HCT116 (cell line): ENCODE data around the gene HDAC8. TPM values are rescaled to one million over a fixed set of nuclear protein-coding genes. Genes with fewer than 3 reads are reported as not detected.

Experiments used
- ATAC-seq: fragments of 200-7000 bp; cut with Tn5 transposase; 2 replicates; pipeline ENCODE4 v1.9.1; 2020; ENCODE audit warnings: mild to moderate bottlenecking, moderate library complexity
- BruUV-seq: library from RNA; stranded (reverse); fragments of 400-500 nt; replicated peaks from 2 replicates; lab custom pipeline; 2021; lab: Mats Ljungman, UMichigan
- CTCF ChIA-PET: fragments of 300-600 bp; sonication (Branson Sonifier 250); formaldehyde crosslinking; loops from one replicate; lab custom pipeline; 2021; ENCODE audit warnings: antibody characterized with exemption; lab: Charles Lee
- POLR2A ChIA-PET: fragments of 300-600, 350-600 bp; sonication (Branson Sonifier 250); formaldehyde crosslinking; loops from one replicate; lab custom pipeline; 2021; ENCODE audit warnings: antibody characterized with exemption; lab: Charles Lee
- RAD21 ChIA-PET, 2 experiments: fragments of 300-600 bp; sonication (Branson Sonifier 250); formaldehyde crosslinking; loops; one replicate each; lab custom pipeline; 2023; ENCODE audit warnings: low total read pairs in 2 of 2; ENCODE audit not compliant: uncharacterized antibody in 2 of 2, unreplicated experiment in 2 of 2, low non-redundant PET in 1 of 2; lab: Charles Lee
- DNase-seq: peaks from one replicate; pipeline ENCODE4 v3.0.0-alpha.2; 2010; ENCODE audit warnings: low read depth, low spot score
- H2AFZ ChIP-seq: fragments of 200-600 bp; shearing (Covaris generic), sonication (generic); 2 replicates; pipeline ENCODE4 v1.6.1; 2017; ENCODE audit warnings: low read depth, mixed run types, mixed read lengths, antibody characterized with exemption, low read length; ENCODE audit not compliant: poor library complexity, severe bottlenecking
- H3K27ac ChIP-seq: 2 replicates; pipeline ENCODE4 v1.5.1; 2012; ENCODE audit warnings: low read depth, low read length
- H3K27me3 ChIP-seq: fragments of 200-600 bp; sonication (generic); 2 replicates; pipeline ENCODE4 v1.6.1; 2016; ENCODE audit warnings: mixed run types, low read length, mixed read lengths; ENCODE audit not compliant: insufficient read depth
- H3K36me3 ChIP-seq, 2 experiments: fragments of 200-500 bp in 1 of 2; fragments of 200-600 bp in 1 of 2; sonication (Bioruptor generic) in 1 of 2; sonication (generic) in 1 of 2; 2 replicates each; pipeline versions ENCODE4 v1.5.1 to v1.6.1; 2014 to 2016; ENCODE audit warnings: low read length in 2 of 2, inconsistent platforms in 1 of 2, mixed read lengths in 1 of 2, mixed run types in 1 of 2; ENCODE audit not compliant: insufficient read depth in 2 of 2, control insufficient read depth in 1 of 2
- H3K4me1 ChIP-seq, 2 experiments: fragments of 200-600 bp in 1 of 2; sonication (generic) in 1 of 2; 2 replicates each; pipeline versions ENCODE4 v1.5.1 to v1.6.1; 2012 to 2017; ENCODE audit warnings: low read length in 2 of 2, inconsistent platforms in 1 of 2, mild to moderate bottlenecking in 1 of 2, mixed read lengths in 1 of 2, mixed run types in 1 of 2, moderate library complexity in 1 of 2; ENCODE audit not compliant: insufficient read depth in 2 of 2, control insufficient read depth in 1 of 2
- H3K4me2 ChIP-seq: fragments of 200-600 bp; sonication (generic); 2 replicates; pipeline ENCODE4 v1.6.1; 2017; ENCODE audit warnings: mixed run types, low read length, mixed read lengths
- H3K4me3 ChIP-seq, 2 experiments: fragments of 200-600 bp in 1 of 2; sonication (generic) in 1 of 2; replicated peaks in 1 of 2; 2 replicates each; pipeline ENCODE4 v1.5.1; 2011 to 2016; ENCODE audit warnings: low read length in 2 of 2, control low read depth in 1 of 2, low read depth in 1 of 2, mild to moderate bottlenecking in 1 of 2, mixed read lengths in 1 of 2, mixed run types in 1 of 2
- H3K79me2 ChIP-seq: fragments of 200-600 bp; sonication (generic); 2 replicates; pipeline ENCODE4 v1.6.1; 2017; ENCODE audit warnings: mild to moderate bottlenecking, mixed run types, low read length, moderate library complexity, mixed read lengths; ENCODE audit not compliant: insufficient read depth
- H3K9ac ChIP-seq: fragments of 200-600 bp; sonication (generic); 2 replicates; pipeline ENCODE4 v1.6.1; 2016; ENCODE audit warnings: low read length, mixed read lengths
- H3K9me2 ChIP-seq: fragments of 200-600 bp; sonication (generic), shearing (Covaris generic); 2 replicates; pipeline ENCODE4 v1.6.1; 2017; ENCODE audit warnings: mixed run types, mild to moderate bottlenecking, moderate library complexity; ENCODE audit not compliant: insufficient read depth
- H3K9me3 ChIP-seq, 2 experiments: fragments of 200-500 bp in 1 of 2; fragments of 200-600 bp in 1 of 2; sonication (Bioruptor generic) in 1 of 2; sonication (generic) in 1 of 2; 2 replicates each; pipeline ENCODE4 v1.6.1; 2014 to 2017; ENCODE audit warnings: low read length in 2 of 2, mixed read lengths in 2 of 2, inconsistent platforms in 1 of 2, low read depth in 1 of 2, mild to moderate bottlenecking in 1 of 2, mixed run types in 1 of 2, moderate library complexity in 1 of 2; ENCODE audit not compliant: control insufficient read depth in 1 of 2, insufficient read depth in 1 of 2
- H4K20me1 ChIP-seq: fragments of 200-600 bp; sonication (generic), shearing (Covaris generic); 2 replicates; pipeline ENCODE4 v1.6.1; 2017; ENCODE audit warnings: mixed run types, mild to moderate bottlenecking, moderate library complexity; ENCODE audit not compliant: insufficient read depth
- CEBPB ChIP-seq: IDR thresholded peaks from 2 replicates; pipeline ENCODE4 v1.6.1; 2012; ENCODE audit warnings: low read depth
- EGR1 ChIP-seq: IDR thresholded peaks from 2 replicates; pipeline ENCODE4 v1.6.1; 2012; ENCODE audit warnings: low read depth
- EZH2 ChIP-seq: fragments of 200-600 bp; sonication (generic); IDR thresholded peaks from 2 replicates; pipeline ENCODE4 v1.6.1; 2017; ENCODE audit warnings: antibody characterized with exemption, mixed run types
- POLR2A ChIP-seq: IDR thresholded peaks from 2 replicates; pipeline ENCODE4 v1.7.0; 2011; ENCODE audit warnings: borderline replicate concordance; ENCODE audit not compliant: insufficient read depth, insufficient read length; ENCODE audit errors: extremely low read depth
- RAD21 ChIP-seq: IDR thresholded peaks from 2 replicates; pipeline ENCODE4 v1.6.1; 2012; ENCODE audit warnings: low read depth, mild to moderate bottlenecking
- SP1 ChIP-seq: IDR thresholded peaks from 2 replicates; pipeline ENCODE4 v1.6.1; 2012; ENCODE audit warnings: low read depth
- YY1 ChIP-seq: IDR thresholded peaks from 2 replicates; pipeline ENCODE4 v1.6.1; 2011; ENCODE audit warnings: low read length, low read depth, moderate library complexity, mild to moderate bottlenecking; ENCODE audit not compliant: insufficient replicate concordance; ENCODE audit errors: extremely low read depth
- ZFX ChIP-seq: fragments of 450-650 bp; IDR thresholded peaks from 2 replicates; pipeline ENCODE4 v1.6.1; 2017
- ZNF274 ChIP-seq: fragments of 200-500 bp; sonication (Bioruptor generic); IDR thresholded peaks from 2 replicates; pipeline ENCODE4 v1.6.1; 2014; ENCODE audit warnings: mild to moderate bottlenecking, low read depth, low read length, inconsistent platforms
- intact Hi-C: fragments of 100-400 bp; cut with micrococcal nuclease; formaldehyde crosslinking; loops from 2 replicates; pipeline ENCODE4 v1.10.0; 2022
- total RNA-seq: library from RNA; stranded (reverse); gene quantifications from one replicate; pipeline ENCODE4 v1.2.1, GENCODE V29; 2021; ENCODE audit not compliant: unreplicated experiment
- TF ChIP-seq, protein P1 (sequence below): IDR thresholded peaks from 2 replicates; pipeline ENCODE4 v1.6.1; 2012
- TF ChIP-seq, protein P2 (sequence below): IDR thresholded peaks from 2 replicates; pipeline ENCODE4 v1.6.1; 2012

HDAC8 gene
- total RNA-seq, 1 experiment from 2014 or later = 24.1 TPM

DNA sequence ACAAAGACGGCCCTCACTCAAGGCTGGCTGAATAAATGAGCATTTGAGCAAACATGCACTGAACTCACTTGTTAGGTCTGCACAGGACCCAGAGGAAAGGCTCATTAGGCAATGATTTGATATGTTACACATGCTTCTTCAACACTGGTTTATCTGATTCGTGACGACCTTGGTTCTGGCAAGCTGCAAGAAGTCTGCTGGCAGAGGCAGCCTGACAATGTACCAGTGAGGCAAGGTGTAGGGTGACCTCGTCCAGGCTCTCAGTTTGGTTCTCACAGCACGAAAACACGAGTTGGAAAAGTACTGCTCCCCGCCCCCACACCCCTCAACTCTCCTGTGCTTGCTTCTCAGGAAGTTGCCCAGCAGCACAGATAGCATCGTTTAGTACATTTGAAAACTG is 203.8 kb downstream of the HDAC8 start:
- no peaks in the 10 kb centered on the region for H3K9me3 ChIP-seq
- no peak for TF ChIP-seq YY1
- H3K9ac ChIP-seq = no peak overlapping the region
- no TSS peak for BruUV-seq
- RAD21 ChIA-PET = no interaction called here
- no peak overlapping the region for H3K4me3 ChIP-seq
- DNase-seq (no peak), ATAC-seq (no peak)
- POLR2A ChIA-PET = no interaction called here
- H2AFZ ChIP-seq = no peak overlapping the region
- no peaks in the 10 kb centered on the region for H3K27me3 ChIP-seq
- H3K79me2 ChIP-seq = no peaks in the 10 kb centered on the region
- H3K27ac ChIP-seq = no peak overlapping the region
- no peak overlapping the region for H3K4me2 ChIP-seq
- no peaks in the 10 kb centered on the region for H3K9me2 ChIP-seq
- CTCF ChIA-PET = no interaction called here
- H3K36me3 ChIP-seq = no peaks in the 10 kb centered on the region
- H4K20me1 ChIP-seq = no peaks in the 10 kb centered on the region
- no peaks in the 10 kb centered on the region for H3K4me1 ChIP-seq
- intact Hi-C loops = no loop called here

DNA sequence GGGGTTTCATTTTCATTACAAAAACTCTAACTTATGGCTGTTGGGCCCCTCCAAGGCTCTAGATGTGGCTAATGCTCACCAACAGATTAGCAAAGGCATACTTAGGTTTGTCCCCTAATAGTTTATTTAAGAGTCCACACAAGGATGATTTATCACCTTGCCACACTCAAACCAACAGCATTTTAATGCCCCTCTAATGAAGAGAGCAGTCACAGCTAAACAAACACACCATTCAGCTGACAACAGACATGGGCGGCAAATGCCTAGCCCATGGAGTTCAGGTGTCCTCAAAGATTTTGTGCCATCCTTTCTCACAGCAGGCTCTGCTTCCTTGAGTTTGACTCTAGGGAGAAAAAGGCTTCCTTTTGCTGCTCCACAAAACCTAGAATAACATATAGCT is 205.1 kb downstream of the HDAC8 start:
- no peaks in the 10 kb centered on the region for H3K9me2 ChIP-seq
- POLR2A ChIA-PET = no interaction called here
- no peak for TF ChIP-seq EZH2
- TF ChIP-seq, protein P1, sequence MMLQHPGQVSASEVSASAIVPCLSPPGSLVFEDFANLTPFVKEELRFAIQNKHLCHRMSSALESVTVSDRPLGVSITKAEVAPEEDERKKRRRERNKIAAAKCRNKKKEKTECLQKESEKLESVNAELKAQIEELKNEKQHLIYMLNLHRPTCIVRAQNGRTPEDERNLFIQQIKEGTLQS = no peak
- TF ChIP-seq RAD21 = no peak
- no peak for TF ChIP-seq ZNF274
- TF ChIP-seq EGR1 = no peak
- no peak for TF ChIP-seq SP1
- TF ChIP-seq, protein P2, sequence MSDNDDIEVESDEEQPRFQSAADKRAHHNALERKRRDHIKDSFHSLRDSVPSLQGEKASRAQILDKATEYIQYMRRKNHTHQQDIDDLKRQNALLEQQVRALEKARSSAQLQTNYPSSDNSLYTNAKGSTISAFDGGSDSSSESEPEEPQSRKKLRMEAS = no peak
- TF ChIP-seq CEBPB = no peak
- no peak for TF ChIP-seq POLR2A
- no peak for TF ChIP-seq ZFX
- ATAC-seq = no peak
- H3K79me2 ChIP-seq = no peaks in the 10 kb centered on the region
- H3K9me3 ChIP-seq = no peaks in the 10 kb centered on the region
- DNase-seq = no peak
- H3K27ac ChIP-seq = no peak overlapping the region
- H3K27me3 ChIP-seq = no peaks in the 10 kb centered on the region
- no TSS peak for BruUV-seq
- H3K36me3 ChIP-seq = no peaks in the 10 kb centered on the region
- no peak overlapping the region for H3K4me3 ChIP-seq
- no peak overlapping the region for H3K9ac ChIP-seq
- RAD21 ChIA-PET = no interaction called here
- no peaks in the 10 kb centered on the region for H4K20me1 ChIP-seq
- no peak overlapping the region for H3K4me2 ChIP-seq
- H2AFZ ChIP-seq = no peak overlapping the region
- CTCF ChIA-PET = no interaction called here
- no peaks in the 10 kb centered on the region for H3K4me1 ChIP-seq
- intact Hi-C loops = no loop called here
